Mammary epithelial cell (primary cell): ENCODE data around the gene CHRND.

Source experiments
- EZH2 ChIP-seq: IDR thresholded peaks from 2 replicates; pipeline ENCODE4 v1.6.1; 2012; ENCODE audit warnings: low read length, inconsistent platforms, borderline replicate concordance
- TF ChIP-seq, protein P1 (sequence below), 2 donors: IDR thresholded peaks in 1 of 2; conservative IDR thresholded peaks in 1 of 2; 2 replicates each; pipeline ENCODE4 v1.5.1; 2011 to 2012; ENCODE audit warnings: inconsistent platforms in 2 of 2, low read length in 2 of 2, mild to moderate bottlenecking in 2 of 2, control low read depth in 1 of 2, low read depth in 1 of 2; ENCODE audit not compliant: insufficient read depth in 1 of 2; ENCODE audit errors: extremely low read depth in 1 of 2

DNA sequence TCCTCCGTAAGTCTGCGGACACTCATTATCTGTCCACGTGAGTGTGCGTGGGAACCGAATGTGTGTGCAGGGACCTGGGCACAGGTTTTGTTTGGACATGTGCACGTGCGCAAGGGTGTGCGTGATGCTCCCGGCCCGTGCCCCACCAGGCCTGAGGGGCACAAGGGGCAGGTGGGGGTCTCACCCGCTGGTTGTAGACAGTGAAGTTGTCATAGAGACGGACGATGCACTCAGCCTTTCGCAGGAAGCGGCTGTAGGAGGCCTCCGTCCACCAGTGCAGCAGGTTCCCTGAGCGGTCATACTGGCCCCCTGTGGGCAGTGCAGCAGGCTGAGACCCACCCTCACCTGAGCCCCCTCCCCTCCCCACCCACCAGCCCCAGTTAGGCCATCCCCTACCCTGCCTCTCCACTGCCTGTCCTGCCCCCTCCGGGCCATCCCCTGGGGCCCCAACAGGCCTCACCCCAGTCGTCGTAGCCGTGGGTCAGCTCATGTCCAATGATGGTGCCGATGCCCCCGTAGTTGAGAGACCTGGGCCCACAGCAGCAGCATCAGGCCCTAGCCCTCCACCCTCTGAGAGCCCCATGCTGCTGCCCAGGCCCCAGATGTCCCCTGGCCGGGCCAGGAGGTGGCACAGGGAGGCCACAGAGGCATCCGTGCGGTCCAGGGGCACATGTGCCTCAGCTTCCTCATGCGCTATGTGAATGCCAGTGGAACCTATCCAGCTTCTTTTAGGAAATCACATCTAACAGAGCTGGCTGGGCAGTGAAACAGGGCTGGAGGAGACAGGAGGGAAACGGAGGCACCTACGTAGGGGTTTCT, 44.4 kb upstream of the CHRND start:
- TF ChIP-seq, protein P1, sequence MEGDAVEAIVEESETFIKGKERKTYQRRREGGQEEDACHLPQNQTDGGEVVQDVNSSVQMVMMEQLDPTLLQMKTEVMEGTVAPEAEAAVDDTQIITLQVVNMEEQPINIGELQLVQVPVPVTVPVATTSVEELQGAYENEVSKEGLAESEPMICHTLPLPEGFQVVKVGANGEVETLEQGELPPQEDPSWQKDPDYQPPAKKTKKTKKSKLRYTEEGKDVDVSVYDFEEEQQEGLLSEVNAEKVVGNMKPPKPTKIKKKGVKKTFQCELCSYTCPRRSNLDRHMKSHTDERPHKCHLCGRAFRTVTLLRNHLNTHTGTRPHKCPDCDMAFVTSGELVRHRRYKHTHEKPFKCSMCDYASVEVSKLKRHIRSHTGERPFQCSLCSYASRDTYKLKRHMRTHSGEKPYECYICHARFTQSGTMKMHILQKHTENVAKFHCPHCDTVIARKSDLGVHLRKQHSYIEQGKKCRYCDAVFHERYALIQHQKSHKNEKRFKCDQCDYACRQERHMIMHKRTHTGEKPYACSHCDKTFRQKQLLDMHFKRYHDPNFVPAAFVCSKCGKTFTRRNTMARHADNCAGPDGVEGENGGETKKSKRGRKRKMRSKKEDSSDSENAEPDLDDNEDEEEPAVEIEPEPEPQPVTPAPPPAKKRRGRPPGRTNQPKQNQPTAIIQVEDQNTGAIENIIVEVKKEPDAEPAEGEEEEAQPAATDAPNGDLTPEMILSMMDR (conservative IDR thresholded peaks at IDR 0.05 in 1 of 2, IDR thresholded peaks at IDR 0.05 in 1 of 2; ENCODE audit: extremely low read depth in 1 of 2, insufficient read depth in 1 of 2, low read depth in 1 of 2, low read length in 2 of 2), result no peak
- no peak for TF ChIP-seq EZH2
